T-helper 2 cell (primary cell): ENCODE measurements around the gene PPP1R17.

Source experiments
- DNase-seq, 5 experiments: peaks; one replicate each; pipeline versions ENCODE4 v3.0.0 to v3.0.0-alpha.2; 2012 to 2022

The PPP1R17 gene

DNA sequence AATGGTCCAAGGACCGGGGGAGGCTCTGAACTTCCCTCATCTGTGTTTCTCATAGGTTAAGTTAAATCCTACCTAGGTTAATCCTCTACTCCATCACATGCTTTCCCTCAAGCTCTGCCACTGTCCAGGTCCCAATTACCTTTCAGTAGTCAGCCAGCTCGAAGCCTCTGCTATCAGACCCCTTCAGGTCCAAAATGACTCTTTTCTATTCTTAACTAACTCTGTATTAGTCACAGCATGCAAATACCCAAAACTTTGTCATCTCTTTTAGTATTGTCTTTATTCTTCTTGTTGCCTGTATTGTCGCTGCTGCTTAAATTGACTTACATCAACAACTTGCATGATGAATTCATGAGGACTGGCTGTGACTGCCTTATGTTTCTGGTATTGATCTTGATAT lies 15.3 kb downstream of the PPP1R17 start:
- DNase-seq = no peak

DNA sequence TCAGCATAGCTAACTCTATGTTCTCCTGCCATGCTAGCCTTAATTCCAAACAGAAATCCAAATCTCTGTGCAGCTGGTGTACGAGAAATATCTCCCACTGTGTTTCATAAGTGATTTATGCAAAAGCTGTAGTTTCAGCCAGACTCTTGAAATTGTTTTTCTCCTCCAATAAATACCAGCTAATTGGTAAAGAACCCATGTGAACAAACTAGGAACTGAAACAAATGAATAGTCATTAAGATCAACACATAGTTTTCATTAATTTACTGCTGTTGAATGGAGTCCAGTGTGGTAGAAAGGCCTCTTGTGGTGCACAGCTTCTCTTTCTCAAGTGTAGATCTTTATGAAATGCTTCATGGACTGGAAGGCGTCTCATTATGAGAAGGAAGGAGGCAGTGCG lies 18.4 kb downstream of the PPP1R17 start:
- no peak for DNase-seq

DNA sequence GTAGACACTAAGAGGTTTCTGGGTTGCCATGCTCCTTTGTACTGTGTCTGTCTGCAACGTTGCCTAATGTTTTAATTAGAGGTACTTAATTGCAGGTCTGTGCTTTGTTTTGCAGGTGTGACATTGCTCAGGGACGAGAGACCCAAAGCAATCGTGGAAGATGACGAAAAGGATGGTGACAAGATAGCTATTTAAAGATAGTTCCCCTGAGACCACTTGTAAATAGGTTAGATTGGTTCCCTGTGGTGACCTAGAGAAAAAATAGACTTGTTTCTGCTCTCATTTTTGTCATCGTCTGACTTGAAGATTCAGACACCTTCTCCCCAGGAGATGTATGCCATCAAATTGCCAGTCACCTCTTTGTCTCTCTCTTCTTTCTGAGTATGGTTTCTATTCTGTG lies 20.1 kb downstream of the PPP1R17 start:
- DNase-seq = no peak

DNA sequence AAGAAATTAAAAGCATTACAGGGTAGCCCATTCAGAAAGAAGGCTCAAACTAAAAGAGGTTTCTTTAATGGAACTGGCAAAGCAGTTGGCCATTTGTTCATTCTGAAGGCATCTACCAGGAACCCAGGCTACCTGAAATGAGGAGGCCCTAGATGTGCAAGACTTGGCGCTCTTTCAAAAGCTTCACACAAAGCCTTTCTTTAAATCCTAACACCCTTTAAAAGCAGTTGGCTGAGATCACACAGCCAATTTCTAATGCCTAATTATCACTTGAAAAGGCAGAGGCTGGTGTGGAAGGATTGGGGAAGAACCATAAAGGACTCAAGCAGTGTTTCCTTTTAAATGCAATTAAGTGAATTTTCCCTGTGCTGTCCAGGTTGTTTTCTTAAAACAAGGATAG lies 23.2 kb downstream of the PPP1R17 start:
- no peak for DNase-seq

DNA sequence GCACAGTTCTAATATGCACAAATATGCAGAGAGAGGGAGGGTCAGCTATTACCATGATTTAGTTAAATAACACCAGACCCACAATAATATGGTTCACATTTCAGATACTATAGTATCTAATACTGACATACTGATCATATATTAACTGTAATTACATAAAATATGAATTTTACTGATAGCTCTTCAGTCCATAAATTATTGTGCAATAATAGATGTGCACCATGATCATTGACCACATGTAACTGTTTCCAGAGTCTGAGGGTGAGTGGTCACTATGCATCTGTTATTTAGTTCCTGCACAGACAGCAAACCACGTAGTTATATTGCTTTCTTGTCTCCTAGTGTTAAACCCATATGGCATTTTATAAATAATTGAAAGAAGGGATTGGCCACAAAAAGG lies 29.3 kb downstream of the PPP1R17 start:
- no peak for DNase-seq

DNA sequence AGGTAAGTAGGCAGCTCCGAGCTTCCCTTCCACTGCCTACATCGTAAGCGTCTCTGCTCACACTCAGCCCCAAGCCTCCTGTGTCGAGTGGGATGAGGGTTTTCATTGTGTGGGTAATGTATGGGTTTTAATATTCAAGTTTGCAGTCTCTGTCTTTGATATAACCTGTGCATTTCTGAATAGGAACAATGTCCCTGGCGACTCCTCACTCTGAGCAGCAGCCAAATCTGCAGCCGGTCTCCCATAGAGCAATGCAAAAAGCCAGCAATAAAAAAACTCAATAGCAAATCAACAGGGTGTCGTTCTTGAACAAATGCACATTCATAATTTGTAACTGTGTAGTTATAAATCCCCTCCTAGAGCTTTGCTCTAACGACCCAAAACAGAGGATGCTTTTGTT lies 33.4 kb downstream of the PPP1R17 start:
- no peak for DNase-seq

DNA sequence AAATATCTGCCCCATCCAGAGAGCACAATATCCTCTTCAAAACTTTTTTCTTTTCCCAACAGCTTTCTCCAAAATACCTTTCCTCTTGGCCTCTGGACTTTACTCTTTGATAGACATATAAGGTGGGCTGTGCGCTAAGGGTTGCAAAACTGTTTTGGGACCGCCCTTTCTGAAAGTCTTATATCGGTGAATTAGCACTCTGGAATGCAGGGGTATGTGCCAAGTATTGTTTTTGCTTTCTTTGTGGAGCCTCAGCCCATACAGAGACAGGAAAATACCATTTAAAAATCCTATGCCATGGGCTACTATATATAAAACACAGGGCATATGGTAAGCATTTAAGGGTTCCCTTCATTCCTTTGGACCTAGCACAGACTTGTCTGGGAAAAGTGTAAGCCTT lies 37.7 kb downstream of the PPP1R17 start:
- DNase-seq = no peak

DNA sequence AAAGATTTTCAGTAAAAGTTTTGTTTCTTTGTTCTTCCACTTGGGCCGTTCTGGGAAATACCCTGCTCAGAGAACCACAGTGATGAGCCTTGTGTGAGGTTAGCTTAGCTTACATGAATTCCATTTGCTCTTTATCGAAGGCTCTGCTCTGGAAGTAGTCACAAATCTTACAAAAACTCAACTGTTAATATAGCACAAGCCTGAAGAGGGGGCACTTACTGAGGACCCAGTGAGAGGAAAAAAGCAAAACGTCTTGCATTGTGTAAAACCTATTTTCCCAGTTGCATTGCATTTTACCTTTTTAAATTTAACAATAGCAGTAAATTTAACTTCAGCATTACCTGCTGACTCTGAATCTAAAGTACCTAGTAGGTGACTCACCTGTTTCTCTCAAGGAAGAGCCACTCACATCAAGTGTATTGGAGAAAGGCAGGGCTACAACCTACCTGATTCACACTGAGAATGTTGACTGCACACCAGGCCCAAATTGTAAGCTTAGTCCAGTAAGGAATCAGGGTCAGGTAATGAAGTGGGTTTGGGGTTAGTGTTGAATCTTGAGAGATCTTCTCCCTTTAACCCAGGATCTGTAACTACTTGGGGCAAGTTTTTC lies 42.3 kb downstream of the PPP1R17 start:
- no peak for DNase-seq

DNA sequence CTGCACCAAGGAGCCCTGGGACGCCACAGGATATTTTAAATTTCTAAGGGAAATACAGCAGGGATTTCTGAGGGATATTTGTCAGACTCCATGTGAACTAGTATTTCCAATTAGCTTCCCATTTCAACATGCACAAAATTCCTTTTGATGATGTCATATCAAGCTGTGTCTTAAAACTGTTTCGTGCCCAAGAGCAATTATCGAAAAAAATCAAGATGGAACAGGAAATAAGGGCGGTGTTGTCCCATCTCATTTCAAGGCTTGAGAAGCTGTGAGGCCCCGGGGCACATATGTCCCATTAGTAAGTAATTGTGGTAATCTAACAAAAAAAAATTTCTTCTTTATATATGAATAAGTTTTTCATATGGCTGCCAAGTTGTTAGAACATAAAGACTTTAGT lies 47.4 kb downstream of the PPP1R17 start:
- DNase-seq = no peak

DNA sequence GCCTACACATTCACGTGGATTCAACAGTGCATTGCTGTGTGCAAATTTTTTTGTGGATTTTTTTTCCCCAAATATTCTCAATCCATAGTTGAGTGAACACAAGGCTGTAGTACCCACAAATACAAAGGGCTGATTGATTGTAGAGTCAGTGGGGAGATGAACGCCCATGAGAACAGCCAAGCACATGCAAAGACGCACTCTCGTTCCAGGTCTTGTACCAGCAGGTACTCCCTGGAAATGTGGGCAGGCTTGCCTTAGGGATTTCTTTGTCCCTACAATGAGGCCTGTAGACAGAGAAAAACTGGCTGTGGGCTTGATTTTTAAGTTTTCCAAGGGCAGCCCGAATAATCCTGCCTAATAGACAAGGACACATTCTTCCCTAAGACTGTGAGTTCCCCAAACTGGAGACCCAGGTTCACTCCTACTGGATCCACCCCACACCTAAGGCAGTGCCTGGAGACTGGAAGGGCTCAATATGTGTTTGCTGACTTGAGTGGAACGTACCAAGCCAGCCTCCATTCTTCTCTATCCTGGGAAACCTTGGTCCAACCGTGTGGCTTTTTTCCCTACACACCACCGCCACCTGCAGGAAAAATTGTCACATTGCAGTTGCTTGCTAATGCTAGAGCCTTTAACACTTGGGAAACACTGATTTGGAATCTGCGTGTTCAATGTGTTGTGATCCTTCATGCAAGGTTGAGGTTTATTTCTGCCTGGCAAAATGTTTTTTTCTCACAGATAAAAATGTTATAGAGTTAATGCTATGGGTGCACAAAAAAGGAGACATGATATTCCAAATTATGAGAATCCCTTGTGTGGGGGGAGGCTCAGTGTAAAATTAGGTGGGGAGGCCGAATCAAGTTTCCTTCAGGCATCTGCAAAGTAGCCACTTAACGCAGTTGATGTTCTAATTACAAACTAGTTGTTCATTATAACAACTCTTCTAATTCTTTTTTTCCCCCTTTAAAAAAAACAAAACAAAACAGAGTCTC lies 49.3 kb downstream of the PPP1R17 start:
- DNase-seq = peak in 1 of 5 experiments; percentile 3

DNA sequence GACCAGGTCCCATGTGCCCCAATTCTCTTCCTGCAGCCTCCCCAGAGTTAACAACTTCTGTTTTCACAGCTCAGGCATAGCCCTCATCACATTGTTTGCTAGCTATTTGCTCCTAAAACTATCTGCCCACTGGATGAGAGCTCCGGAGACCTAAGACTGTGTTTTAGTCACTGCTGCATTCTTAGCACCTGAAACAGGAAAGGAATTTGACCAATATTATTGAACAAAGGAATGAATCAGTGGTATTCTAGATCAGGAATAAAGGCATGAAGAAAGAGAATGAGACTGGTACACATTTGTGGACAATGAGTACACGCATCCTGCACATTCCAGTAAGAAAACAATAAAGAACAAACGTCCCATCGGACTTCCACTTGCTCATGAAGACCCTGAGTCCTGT lies 54.8 kb downstream of the PPP1R17 start:
- no peak for DNase-seq

DNA sequence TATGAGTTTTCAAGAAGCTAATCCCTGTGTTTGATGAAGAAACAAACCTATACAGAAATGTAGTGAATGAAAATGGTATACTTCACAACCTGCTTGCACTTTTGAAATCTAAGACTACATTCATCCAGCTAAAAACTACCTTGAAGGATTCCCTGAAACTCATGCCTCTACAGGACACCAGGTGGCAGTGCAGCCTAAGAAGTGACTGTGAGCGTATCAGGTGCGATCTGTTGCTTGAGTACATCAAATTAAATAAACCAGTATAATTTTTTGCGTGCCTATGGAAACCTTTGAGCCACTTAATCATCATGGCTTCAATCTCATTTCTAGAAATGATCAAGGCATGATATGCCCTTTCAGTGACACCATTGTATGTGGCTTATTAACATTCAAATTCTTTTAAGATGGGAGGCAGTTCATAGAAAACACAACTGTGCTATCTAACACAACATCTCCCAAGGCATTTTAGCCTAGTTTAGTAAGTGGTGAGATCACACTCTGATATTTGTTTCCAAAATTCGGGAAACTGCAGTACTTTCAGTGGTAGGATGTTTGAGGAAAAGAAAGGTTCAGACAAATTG lies 57.4 kb downstream of the PPP1R17 start:
- DNase-seq = peak in 2 of 5 experiments; percentile 9 to 52

DNA sequence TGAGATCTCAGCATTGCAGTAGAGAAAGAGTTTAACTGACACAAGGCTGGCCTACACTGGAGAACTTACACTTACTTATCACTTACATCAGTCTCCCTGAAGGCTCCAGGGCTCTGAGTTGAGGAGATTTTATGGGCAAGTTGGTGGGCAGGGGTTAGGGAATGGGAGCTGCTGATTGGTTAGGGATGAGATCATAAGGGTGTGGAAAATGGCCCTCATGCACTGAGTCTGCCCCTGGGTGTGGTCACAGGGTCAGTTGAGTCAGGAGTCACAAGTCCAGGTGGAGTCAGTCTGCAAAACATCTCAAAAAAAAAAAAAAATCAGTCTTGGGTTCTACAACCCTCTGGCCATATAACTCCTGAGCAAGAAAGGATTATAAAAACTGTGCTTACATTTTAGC lies 60.5 kb downstream of the PPP1R17 start:
- DNase-seq = no peak

DNA sequence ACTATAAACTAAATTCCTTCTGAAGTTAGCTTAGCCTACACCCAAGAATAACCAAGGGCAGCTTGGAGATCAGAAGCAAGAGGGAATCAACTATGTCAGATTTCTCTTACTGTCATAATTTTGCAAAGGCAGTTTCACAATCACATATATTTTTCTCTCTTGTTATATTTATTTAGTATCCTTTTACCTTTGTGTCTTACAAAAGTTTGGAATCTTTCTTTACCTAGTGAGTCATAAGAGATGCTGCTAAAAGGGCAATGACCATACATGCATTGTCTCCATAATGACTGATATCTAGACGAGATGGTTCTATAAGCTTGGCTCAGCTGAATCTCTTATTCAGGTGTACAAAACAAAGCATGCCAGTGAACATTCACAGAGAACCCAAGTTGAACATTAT lies 61.1 kb downstream of the PPP1R17 start:
- no peak for DNase-seq

DNA sequence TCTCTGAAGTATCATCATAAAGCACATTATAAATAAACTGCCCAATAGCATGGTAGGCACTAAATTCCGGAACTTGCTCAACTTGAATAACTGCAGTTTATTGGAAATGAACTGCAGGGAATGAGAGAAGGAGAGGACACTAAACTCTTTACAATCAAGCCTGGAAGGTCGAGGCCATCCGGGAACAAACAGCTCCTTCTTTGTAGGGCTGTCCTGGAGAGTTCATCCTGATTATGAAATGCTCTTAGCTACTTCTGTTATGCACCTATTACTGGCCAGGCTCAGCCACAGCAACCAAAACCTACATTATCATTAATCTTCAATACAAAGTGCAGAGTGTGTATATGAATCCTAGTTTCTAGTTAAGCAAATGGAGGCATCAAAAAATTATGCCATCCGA lies 64.7 kb downstream of the PPP1R17 start:
- no peak for DNase-seq
